KG1 (cell line): Measurements from ENCODE around the gene FBXL22.

ENCODE experiments used
- DNase-seq: peaks from one replicate; lab custom pipeline; 2025; lab: John Stamatoyannopoulos, UW

FBXL22 gene, protein sequence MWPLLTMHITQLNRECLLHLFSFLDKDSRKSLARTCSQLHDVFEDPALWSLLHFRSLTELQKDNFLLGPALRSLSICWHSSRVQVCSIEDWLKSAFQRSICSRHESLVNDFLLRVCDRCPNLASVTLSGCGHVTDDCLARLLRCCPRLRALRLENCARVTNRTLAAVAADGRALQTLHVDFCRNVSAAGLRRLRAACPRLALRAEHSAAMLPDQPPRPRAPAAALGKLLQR

DNA sequence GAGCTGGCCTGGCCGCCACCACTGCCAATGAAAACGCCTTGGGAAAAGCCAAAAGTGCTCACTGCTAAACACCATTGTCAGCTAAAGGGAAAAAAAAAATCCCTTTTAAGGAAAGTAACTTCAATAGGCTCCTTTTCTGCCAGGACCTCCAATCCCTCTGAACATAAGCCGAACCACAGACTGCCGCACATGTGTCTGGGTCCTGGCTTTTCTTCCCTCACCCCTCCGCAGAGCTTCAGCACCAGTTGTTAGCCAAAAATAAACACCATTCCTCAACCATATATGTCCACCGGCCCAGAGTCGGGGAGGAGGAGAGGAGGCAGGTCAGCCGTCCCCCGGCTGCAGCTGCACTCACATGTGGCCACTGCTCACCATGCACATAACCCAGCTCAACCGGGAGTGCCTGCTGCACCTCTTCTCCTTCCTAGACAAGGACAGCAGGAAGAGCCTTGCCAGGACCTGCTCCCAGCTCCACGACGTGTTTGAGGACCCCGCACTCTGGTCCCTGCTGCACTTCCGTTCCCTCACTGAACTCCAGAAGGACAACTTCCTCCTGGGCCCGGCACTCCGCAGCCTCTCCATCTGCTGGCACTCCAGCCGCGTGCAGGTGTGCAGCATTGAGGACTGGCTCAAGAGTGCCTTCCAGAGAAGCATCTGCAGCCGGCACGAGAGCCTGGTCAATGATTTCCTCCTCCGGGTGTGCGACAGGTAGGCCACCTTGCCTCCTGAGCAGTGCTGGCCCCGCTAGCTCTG is at the start of gene FBXL22:
FBXL22 (plus strand) TSS at position 350 of the 753 bp plus-strand sequence; CDS start at position 356, 6 bp downstream.
- DNase-seq, result no peak

DNA sequence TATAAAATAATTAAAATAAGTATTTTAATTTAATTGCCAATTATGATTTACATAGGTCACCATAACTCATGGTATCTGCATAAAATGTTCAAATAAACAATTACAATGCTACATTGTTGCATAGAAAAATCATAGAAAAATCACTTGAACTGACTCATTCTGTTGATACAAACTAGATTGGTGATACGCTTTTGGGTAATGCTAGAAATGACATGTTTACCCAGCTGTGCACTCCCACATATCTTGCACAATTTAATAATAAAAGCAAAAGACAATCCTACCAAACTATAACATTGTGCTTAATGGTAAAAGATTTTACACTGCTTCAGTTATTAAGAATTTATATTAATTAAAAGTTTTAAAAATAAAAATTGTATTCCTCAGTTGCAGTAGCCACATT is 45.8 kb upstream of the FBXL22 start:
- DNase-seq, result no peak

DNA sequence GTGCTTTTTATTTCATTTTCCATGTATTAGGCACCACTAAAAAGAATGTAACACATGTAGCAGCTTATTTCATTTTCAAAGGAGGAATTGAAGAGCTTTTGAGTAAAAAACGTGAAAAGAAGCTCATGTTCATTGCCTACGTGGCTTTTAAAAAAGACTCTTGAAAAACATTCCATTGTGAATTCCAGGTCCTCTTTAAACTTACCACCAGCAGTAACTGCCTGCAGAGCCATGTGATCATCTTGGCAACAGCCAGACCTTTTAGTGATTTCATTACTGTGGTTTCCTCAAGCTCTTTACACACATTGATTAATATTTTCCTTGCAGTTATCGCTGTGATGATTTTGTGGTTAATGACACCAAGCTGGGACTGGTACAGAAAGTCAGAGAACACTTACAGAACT is 43.8 kb upstream of the FBXL22 start:
- no peak for DNase-seq

DNA sequence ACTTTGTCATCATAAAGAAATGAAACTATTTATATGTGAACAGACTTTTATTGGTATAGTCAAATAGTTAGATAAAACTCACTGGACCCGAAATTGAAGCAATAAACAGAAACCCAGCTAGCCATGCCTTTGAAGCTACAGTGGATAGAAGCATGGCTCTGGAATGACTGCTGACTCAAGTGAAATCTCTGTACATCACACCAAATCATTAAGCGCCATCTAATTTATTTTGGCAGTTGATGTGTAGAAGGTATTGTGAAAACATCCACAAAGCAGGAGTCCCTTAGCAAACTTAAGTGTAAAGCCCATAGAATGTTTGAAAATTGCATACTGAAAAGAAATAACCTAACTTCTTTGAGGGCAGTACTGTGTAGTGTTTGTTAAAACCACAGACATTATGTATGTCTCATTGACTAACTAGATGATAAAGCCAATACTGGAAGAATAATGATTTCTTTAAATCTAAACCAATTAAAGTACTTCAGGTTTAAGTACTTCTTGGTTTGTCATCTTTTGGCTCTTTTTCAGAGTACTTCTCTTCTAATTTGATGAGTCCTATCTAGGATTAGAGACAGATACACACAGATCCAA is 42.8 kb upstream of the FBXL22 start:
- no peak for DNase-seq

DNA sequence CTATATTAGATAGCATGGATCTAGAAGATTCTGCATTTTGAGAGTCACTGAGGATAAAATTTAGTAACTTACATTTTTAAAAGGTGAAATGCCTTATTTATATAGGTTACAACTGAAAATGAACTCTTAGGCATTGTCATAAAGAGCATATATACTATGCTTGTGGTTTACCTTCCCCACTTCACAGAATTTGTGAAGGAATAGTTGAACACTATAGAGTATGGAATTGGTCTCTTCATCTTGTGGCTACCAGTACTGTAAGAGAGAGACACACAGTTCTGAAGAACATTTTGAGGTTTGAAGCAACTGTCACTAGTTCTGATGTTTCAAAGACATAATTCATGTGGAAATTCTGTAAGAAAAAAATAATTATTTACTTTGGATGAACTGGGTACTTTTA is 41.7 kb upstream of the FBXL22 start:
- no peak for DNase-seq

DNA sequence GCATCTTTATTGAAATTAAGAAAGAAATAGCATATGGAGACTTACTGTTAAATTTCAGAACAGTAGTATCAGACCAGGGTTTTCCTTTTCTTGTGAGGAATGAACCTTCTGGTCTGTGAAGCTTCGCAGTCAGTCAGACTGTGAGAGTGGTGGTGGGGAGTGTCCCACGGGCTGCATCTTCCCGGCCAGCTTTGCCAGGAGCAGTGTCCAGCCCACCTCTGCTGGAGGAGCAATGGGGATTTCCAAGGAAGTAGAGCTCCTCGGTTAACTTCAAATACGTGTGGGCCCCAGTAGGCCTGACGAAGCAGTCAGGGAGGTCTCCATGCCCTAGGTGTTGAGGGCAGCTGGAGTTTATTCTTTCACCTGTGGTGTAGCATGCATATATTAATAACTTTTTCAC is 40.9 kb upstream of the FBXL22 start:
- DNase-seq, result no peak

DNA sequence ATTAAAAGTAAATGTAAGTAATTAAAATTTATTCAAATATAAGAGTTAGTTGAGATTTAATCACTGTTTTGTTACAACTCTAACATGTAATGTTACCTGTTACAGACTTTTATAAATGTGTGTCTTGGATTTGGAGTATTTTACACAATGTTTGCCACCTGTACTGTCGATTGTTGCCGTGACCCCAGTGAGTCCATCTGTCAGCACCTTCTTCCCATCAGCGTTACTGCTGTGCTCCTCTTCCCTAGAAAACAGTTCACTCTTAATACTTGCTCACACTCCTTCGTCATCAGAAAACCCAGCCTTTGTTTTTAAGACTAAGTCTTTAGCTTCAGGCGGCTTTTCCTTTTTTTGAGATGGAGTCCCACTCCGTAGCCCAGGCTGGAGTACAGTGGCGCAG is 40.5 kb upstream of the FBXL22 start:
- DNase-seq, result no peak

DNA sequence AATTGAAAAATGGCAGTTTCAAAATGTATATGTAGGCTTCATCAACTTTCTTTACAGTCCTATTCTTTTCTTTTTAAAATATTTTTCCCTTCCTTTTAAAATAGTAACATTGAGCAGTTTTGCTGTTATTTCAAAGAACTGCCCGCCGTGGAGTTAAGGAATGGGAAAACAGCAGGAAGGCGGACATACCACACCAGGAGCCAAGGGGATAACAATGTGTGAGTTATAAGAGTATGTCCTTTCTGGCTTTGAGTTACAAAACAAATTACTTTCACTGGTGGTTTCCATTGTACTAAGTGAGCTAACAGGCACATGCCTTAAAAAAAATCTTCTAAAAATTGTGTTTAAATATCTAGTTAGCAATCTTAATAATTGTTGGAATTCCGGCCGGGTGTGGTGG is 37.4 kb upstream of the FBXL22 start:
- no peak for DNase-seq

DNA sequence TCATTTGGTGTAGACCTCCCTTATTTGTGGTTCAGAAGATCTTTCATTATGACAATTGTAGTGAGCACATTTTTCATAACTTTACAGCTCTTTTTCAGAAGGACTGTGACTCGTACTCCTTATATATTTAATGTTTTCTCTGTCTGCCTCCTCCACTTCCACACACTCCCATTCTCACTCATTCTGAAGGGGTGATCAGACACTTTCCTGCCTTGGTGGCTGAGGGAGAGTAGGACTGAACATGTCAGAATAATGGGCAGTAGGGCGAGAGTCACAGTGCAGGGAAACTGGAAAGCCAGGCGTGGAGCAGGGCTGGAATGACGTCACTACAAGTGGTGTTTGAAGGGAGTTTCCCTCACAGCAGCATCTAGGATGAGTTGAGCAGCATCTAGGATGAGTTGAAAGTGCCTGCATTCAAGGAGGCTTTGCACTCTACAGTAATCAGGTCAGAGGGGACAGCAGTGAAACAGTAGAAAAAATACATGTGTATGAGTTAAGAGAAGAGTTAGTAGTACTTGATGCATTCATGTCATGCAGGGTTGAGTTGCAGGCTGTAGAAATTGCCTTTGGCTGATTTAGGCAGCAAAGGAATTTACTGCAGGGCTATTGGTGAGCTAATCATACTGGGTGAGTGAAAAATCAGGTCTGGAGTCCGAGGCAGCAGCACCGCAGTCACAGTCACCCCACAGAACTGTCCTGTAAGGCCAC is 36.3 kb upstream of the FBXL22 start:
- no peak for DNase-seq

DNA sequence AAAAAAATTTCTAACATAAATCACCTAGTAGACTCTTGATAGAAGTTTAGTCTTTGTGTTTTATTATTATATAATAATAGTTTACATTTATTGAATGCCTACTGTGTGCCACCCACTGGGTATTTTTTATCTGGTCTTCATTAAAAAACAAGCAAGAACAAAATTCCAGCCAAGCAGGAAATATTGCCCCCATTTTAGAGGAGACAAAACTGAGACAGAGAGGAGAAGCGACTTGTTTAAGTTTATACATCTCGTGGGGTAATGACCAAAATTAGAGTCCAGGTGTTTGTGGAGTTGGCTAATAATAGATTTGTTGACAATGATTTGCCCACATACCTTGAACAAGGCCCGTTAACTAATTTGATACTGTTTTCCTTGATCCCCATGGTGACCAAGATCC is 33.1 kb upstream of the FBXL22 start:
- no peak for DNase-seq

DNA sequence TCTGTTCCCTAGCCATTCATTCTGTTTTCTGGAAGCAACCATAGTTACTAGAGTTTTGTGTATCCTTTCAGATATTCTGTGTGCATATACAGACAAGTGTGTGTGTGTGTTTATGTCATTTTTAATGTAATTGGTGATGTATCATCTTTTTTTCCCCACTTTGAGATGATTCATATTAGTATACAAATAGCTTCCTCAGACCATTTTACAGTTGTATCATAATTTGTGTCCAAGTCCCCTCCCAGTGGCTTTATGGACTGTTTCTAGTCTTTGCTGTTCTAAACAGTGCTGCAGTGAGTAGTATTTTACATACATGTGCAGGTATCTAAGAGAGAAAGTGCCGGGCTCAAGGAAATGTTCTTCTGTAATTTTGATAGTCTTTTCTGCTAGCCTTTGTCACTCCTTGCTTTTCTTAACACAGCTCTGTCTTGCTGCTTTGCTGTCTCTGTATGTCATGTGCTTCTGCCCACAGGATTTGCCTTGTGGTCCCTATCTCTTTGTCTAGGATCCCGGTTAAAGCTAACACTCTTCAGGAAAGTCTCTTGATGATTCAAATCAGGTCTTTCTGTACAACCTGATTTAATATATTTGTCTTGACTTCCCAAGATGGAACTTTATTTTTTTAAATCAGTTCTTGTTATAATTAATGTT is 31.5 kb upstream of the FBXL22 start:
- no peak for DNase-seq

DNA sequence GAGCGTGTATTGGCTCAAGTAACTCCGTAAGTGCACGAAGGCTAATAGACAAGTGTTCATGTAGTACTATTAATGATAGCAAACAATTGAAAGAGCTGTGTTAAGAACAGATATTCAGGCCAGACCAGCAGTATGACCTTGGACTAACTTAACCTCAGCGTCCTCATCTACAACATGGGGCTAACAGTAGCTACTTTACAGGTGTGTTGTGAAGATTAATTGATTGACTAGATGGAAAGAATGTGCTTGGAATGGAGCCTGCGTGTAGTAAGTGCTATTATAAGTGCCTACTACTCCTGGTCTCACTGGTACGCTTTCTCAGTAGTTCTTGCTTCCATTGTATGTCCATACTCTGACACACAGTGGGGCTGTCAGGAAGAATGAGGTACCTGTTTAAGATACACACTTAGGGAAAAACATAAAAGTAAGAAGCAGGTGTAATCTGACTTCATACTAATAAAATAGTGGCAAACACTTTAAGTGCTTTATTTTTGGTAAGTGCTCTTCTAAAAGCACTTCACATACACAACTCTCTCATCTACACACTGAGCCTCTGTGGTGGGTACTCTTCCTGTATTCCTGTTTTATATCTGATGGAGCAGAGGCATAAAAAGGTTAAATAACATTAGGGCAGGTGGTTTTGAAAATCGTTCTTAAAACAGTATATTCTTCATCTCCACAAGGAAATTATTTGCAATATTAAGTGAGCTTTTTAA is 24.3 kb upstream of the FBXL22 start:
- DNase-seq, result no peak

DNA sequence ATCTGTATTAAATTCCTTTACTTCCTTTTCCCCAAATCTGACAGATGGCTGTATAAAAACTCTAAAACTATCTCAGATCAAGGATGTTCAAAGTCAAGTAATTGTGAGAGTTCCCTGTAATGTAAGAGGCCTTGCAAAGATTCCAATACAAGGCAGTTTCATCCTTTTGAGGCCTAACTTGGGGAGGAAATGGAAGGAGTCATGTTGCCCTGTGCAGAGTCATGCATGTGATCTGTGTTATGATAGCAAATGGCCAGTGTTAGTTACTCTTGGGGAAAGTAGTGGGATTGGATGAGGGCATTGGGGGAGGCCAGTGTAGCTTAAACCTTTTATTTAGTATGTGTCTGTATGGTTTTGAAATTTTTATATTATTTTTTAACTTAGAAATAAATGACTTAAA is 23.7 kb upstream of the FBXL22 start:
- DNase-seq, result no peak

DNA sequence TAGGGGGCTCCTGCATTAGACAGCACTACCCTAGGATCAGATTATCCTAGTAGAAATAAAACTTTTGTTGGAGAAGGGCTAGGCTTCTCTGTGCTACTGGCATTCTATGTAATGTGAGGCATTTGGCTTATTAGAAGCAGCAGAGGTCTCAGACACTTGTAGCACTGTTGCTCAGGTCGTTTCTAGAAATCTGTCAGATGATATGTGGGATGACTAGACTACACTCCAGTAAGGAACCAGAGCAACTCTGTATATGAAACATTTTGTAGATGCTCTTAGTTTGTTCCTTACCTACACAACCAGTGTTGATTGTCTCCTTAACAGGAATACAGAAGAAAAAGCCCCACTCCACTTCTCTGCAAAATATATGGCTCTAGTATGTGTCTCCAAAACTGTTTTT is 21.9 kb upstream of the FBXL22 start:
- DNase-seq, result no peak

DNA sequence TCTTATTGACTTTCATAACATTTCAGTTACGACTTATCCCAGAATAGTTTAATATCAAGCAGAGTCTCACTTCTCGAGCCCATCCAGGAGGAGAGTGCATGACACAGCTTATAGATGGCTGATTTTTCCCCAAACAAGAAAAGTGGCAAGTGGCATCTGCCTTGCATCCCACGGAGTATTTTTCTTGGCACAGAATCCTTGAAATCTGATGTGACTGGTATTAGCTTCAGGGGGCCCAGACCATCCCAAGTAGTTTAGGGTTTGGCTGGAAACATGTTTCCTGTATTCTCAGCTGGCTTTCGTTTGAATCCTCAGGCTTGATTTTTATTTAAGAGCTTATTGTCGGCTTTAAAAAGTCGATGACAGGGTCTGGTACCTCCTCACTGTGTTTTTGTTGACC is 20.7 kb upstream of the FBXL22 start:
- DNase-seq, result no peak

DNA sequence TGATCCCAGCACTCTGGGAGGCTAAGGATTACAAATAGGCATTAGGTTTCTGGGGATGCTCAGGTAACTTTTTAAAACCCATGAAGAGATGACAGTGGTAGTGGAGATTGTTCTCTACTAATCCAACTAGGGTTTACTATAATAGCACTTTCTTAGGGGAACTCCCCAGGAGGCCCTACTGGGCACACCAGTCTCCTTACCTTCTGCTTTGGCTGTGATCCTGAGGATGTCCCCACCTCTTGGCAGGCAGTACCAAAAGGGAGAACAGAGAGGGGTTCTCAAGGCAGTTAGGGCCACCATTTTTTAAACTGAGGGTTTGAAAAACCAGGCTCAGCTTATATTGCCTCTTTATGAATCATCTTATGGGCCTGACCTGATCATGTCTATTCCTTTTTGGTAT is 15.0 kb upstream of the FBXL22 start:
- no peak for DNase-seq

DNA sequence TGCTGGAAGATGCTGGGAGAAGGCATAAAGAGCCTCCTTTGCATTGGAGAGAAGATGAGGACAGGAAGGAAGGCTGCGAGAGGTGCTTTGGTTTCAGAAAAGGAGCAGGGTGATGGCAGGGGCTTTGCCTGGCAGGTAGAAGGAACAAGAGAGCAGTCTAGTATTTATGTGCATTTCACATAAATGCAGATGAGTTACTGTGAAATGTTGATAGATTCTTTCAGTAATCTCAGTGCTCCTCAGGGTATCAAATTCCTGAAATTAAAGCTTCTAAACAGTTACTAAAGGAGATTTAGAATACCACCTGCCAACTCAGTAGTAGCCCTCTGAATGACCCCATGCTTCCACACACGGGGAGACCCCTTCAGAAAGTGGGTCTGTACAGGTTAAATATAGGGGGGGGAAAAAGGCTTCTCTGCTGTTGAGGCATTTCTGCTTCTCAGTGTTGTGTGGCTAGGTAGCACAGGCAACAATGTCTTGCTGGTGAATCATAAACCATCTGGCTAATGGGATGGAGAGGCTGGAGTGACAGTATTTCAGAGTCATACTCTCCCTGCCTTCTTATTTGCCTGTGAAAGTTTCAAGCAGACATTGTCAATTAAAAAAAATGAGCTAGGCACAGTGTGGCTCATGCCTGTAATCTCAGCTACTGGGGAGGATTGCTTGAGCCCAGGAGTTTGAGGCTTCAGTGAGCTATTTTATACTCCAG is 14.3 kb upstream of the FBXL22 start:
- no peak for DNase-seq

DNA sequence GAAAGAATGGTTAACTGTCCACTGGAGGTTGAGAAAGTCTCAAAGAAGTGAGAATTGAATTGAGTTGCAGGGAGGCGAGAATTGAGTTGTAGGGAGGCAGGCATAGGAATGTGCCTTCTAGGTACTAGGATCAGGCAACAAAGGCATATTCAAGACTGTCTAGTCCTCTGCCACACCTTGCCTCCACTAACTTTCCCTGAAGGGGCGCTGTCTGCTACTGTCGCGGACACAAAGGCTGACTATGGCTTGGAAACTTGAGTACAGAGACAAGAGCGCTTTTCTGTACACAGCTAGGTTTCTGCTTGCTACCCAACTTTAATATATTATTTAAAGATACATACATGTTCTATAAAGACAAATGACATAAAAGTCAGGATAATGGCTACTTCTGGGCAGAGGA is 10.4 kb upstream of the FBXL22 start:
- no peak for DNase-seq

DNA sequence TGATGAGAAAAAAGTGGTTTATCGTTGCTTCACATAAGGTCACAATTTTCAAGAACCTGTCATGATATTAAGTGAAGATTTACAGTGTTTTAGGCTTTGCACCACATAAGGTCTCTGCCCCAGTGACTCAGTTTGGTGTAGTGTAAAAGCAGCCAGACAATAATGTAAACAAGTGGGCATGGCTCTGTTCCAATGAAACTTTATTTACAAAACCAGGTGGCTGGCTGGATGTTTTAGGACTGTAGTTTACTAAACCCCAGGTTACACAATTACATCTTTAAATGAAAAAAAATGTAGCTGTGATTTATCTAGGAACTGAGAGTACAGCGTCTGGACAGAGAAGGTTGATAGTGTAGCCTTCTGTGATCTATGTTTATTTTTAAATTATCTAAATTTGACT is 9.7 kb upstream of the FBXL22 start:
- no peak for DNase-seq

DNA sequence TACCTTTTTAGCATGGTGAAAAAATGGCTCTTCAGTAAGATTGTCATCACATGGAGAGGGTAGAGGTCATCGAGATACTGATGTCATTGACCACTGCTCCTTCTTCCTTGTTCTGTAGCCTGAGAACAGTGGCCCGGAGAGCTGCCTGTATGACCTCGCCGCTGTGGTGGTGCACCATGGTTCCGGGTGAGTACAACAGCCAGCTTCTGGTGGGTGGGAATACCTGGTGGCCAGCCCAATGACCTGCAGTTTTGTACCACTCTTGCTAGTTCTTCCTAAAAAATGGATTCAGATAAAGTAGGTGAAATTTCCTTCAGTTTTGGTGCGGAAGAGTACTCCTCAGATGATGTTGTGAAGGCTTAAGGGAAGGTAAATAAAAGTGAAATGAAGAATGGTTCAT is 8.4 kb upstream of the FBXL22 start:
- DNase-seq, result no peak
